Mesendoderm (in vitro differentiated cells): Measurements from ENCODE around the gene XRN2.

Source experiments
- DNase-seq: peaks from one replicate; pipeline ENCODE4 v3.0.0; 2013
- H2AK5ac ChIP-seq: 2 replicates; pipeline ENCODE4 v1.6.1; 2013; ENCODE audit warnings: low read length, inconsistent platforms
- H2BK120ac ChIP-seq: 2 replicates; pipeline ENCODE4 v1.6.1; 2013; ENCODE audit warnings: low read depth, mild to moderate bottlenecking, low read length, moderate library complexity, mixed read lengths
- H2BK15ac ChIP-seq: replicated peaks from 2 replicates; pipeline ENCODE4 v1.6.1; 2013; ENCODE audit warnings: low read depth, mild to moderate bottlenecking, moderate library complexity
- H2BK5ac ChIP-seq: 2 replicates; pipeline ENCODE4 v1.6.1; 2013; ENCODE audit warnings: low read length, inconsistent platforms
- H3K18ac ChIP-seq: 2 replicates; pipeline ENCODE4 v1.6.1; 2013; ENCODE audit warnings: mild to moderate bottlenecking, low read length, mixed read lengths
- H3K23ac ChIP-seq: one replicate; pipeline ENCODE4 v1.6.1; 2013; ENCODE audit warnings: low read length
- H3K27ac ChIP-seq: 2 replicates; pipeline ENCODE4 v1.5.1; 2013; ENCODE audit warnings: low read depth, mild to moderate bottlenecking, inconsistent platforms, low read length, moderate library complexity
- H3K27me3 ChIP-seq: 2 replicates; pipeline ENCODE4 v1.6.1; 2013; ENCODE audit warnings: low read length, control low read depth, mild to moderate bottlenecking, inconsistent platforms; ENCODE audit not compliant: insufficient read depth, poor library complexity
- H3K36me3 ChIP-seq: 2 replicates; pipeline ENCODE4 v1.6.1; 2013; ENCODE audit warnings: low read length, inconsistent platforms; ENCODE audit not compliant: control insufficient read depth, insufficient read depth
- H3K4ac ChIP-seq: one replicate; pipeline ENCODE4 v1.6.1; 2013; ENCODE audit warnings: low read depth, mild to moderate bottlenecking, low read length, moderate library complexity
- H3K4me1 ChIP-seq: 2 replicates; pipeline ENCODE4 v1.6.1; 2013; ENCODE audit warnings: low read depth, low read length, inconsistent platforms; ENCODE audit not compliant: control insufficient read depth
- H3K4me2 ChIP-seq: 2 replicates; pipeline ENCODE4 v1.6.1; 2013; ENCODE audit warnings: low read length
- H3K4me3 ChIP-seq: 2 replicates; pipeline ENCODE4 v1.5.1; 2013; ENCODE audit warnings: mild to moderate bottlenecking, low read length
- H3K56ac ChIP-seq: one replicate; pipeline ENCODE4 v1.6.1; 2013; ENCODE audit warnings: low read length
- H3K79me1 ChIP-seq: 2 replicates; pipeline ENCODE4 v1.6.1; 2013; ENCODE audit warnings: low read length, inconsistent platforms
- H3K79me2 ChIP-seq: 2 replicates; pipeline ENCODE4 v1.6.1; 2013; ENCODE audit warnings: mild to moderate bottlenecking, low read length; ENCODE audit not compliant: control insufficient read depth, insufficient read depth
- H3K9ac ChIP-seq: 2 replicates; pipeline ENCODE4 v1.6.1; 2013; ENCODE audit warnings: low read length, inconsistent platforms
- H4K5ac ChIP-seq: one replicate; pipeline ENCODE4 v1.6.1; 2013; ENCODE audit warnings: low read length
- H4K8ac ChIP-seq: one replicate; pipeline ENCODE4 v1.6.1; 2013; ENCODE audit warnings: low read depth, mild to moderate bottlenecking, control low read depth, low read length, moderate library complexity
- WGBS: extraction: QIAGEN DNeasy Blood & Tissue Kit; methylation state at CpG from one replicate; pipeline ENCODE4 v1.1.7; 2013; ENCODE audit warnings: low lambda C conversion rate, missing lambda C conversion rate; ENCODE audit not compliant: insufficient coverage; ENCODE audit errors: extremely low coverage; 5-methylcytosine and 5-hydroxymethylcytosine counted together

Gene XRN2

GRCh38 chr20:21288587-21289370 is 14.4 kb upstream of the XRN2 start:
- Histone ChIP-seq H3K27ac (no peak overlapping the region), H3K23ac (no peak overlapping the region), H3K4ac (no peak overlapping the region), H3K27me3 (no peaks in the 10 kb centered on the region), H2BK5ac (no peak overlapping the region), H3K56ac (no peak overlapping the region), H3K79me1 (no peaks in the 10 kb centered on the region), H4K8ac (no peak overlapping the region), H4K5ac (no peak overlapping the region), H3K4me3 (no peak overlapping the region), H2BK15ac (no peak overlapping the region), H3K36me3 (no peaks in the 10 kb centered on the region), H3K79me2 (no peaks in the 10 kb centered on the region), H3K9ac (no peak overlapping the region), H3K4me2 (no peak overlapping the region), H2BK120ac (no peak overlapping the region), H2AK5ac (no peak overlapping the region), H3K4me1 (no peaks in the 10 kb centered on the region), H3K18ac (no peak overlapping the region)
- no peak for DNase-seq
- WGBS, result no CpG with 5 or more reads among the region's 14 CpGs

- H3K79me2 ChIP-seq, result no peaks in the 10 kb centered on the region
- no peaks in the 10 kb centered on the region for H3K4me1 ChIP-seq
- H3K18ac ChIP-seq, result no peak overlapping the region
- H3K4me2 ChIP-seq, result no peak overlapping the region
- WGBS, result no CpG with 5 or more reads among the region's 2 CpGs
- H3K23ac ChIP-seq, result no peak overlapping the region
- H3K9ac ChIP-seq, result no peak overlapping the region
- H3K56ac ChIP-seq, result no peak overlapping the region
- no peak overlapping the region for H2BK5ac ChIP-seq
- no peaks in the 10 kb centered on the region for H3K36me3 ChIP-seq
- H4K8ac ChIP-seq, result no peak overlapping the region
- no peak overlapping the region for H2AK5ac ChIP-seq
- H4K5ac ChIP-seq, result no peak overlapping the region
- no peaks in the 10 kb centered on the region for H3K27me3 ChIP-seq
- DNase-seq, result no peak
- H3K79me1 ChIP-seq, result no peaks in the 10 kb centered on the region
- no peak overlapping the region for H3K27ac ChIP-seq
- H3K4me3 ChIP-seq, result no peak overlapping the region
- no peak overlapping the region for H3K4ac ChIP-seq
- H2BK15ac ChIP-seq, result no peak overlapping the region
- H2BK120ac ChIP-seq, result no peak overlapping the region
These were observed 13.5 kb upstream of the XRN2 start for GRCh38 chr20:21289651-21290050.

- H3K36me3 ChIP-seq, result no peaks in the 10 kb centered on the region
- no CpG with 5 or more reads among the region's 2 CpGs for WGBS
These were observed 12.1 kb upstream of the XRN2 start for GRCh38 chr20:21291026-21291425.

GRCh38 chr20:21294755-21295154 is 8.4 kb upstream of the XRN2 start:
- Histone ChIP-seq H3K56ac (no peak overlapping the region), H4K8ac (no peak overlapping the region), H3K79me1 (no peaks in the 10 kb centered on the region), H3K18ac (no peak overlapping the region), H4K5ac (no peak overlapping the region), H3K4ac (no peak overlapping the region), H3K79me2 (no peaks in the 10 kb centered on the region), H2AK5ac (no peak overlapping the region), H3K4me1 (no peaks in the 10 kb centered on the region), H3K27ac (no peak overlapping the region), H2BK15ac (no peak overlapping the region), H2BK5ac (no peak overlapping the region), H2BK120ac (no peak overlapping the region), H3K36me3 (no peaks in the 10 kb centered on the region), H3K27me3 (no peaks in the 10 kb centered on the region), H3K4me2 (no peak overlapping the region), H3K23ac (no peak overlapping the region), H3K9ac (no peak overlapping the region), H3K4me3 (no peak overlapping the region)
- DNase-seq, result no peak
- no CpG with 5 or more reads among the region's 5 CpGs for WGBS

More at GRCh38 chr20:21291026-21291425, 12.1 kb upstream of the XRN2 start:
- no peaks in the 10 kb centered on the region for H3K27me3 ChIP-seq
- H3K79me2 ChIP-seq, result no peaks in the 10 kb centered on the region
- no peak overlapping the region for H2BK120ac ChIP-seq
- no peak overlapping the region for H2BK5ac ChIP-seq
- H3K18ac ChIP-seq, result no peak overlapping the region
- no peak overlapping the region for H3K9ac ChIP-seq
- H3K4me2 ChIP-seq, result no peak overlapping the region
- no peak overlapping the region for H3K4me3 ChIP-seq
- H4K8ac ChIP-seq, result no peak overlapping the region
- no peak overlapping the region for H4K5ac ChIP-seq
- H2AK5ac ChIP-seq, result no peak overlapping the region
- no peak overlapping the region for H3K23ac ChIP-seq
- no peak overlapping the region for H2BK15ac ChIP-seq
- no peak overlapping the region for H3K56ac ChIP-seq
- no peaks in the 10 kb centered on the region for H3K79me1 ChIP-seq
- no peaks in the 10 kb centered on the region for H3K4me1 ChIP-seq
- no peak overlapping the region for H3K4ac ChIP-seq
- no peak overlapping the region for H3K27ac ChIP-seq
- DNase-seq, result no peak

- no peak overlapping the region for H2BK120ac ChIP-seq
- H4K8ac ChIP-seq, result no peak overlapping the region
- H4K5ac ChIP-seq, result peak overlapping the region; percentile 3
- H3K4me3 ChIP-seq, result peak overlapping the region; percentile 43
- H3K79me1 ChIP-seq, result no peaks in the 10 kb centered on the region
- no peaks in the 10 kb centered on the region for H3K36me3 ChIP-seq
- no peak overlapping the region for H3K23ac ChIP-seq
- H3K27ac ChIP-seq, result no peak overlapping the region
- WGBS, result no CpG with 5 or more reads among the region's 9 CpGs
- no peak overlapping the region for H2AK5ac ChIP-seq
- H3K56ac ChIP-seq, result peak overlapping the region; percentile 79
- H3K79me2 ChIP-seq, result peaks cover 20% of the 10 kb centered on the region
- H3K4ac ChIP-seq, result no peak overlapping the region
- H3K4me2 ChIP-seq, result peak overlapping the region; percentile 64
- DNase-seq, result peak; percentile 33
- H3K27me3 ChIP-seq, result no peaks in the 10 kb centered on the region
- H3K9ac ChIP-seq, result peak overlapping the region; percentile 78
- H3K4me1 ChIP-seq, result peaks cover 2% of the 10 kb centered on the region
- no peak overlapping the region for H2BK15ac ChIP-seq
- H3K18ac ChIP-seq, result no peak overlapping the region
- H2BK5ac ChIP-seq, result no peak overlapping the region
These were observed 1.0 kb upstream of the XRN2 start for GRCh38 chr20:21301940-21302663.
